ENCODE measurements around the gene YDJC. TPM values are rescaled to one million over a fixed set of nuclear protein-coding genes. Genes with fewer than 3 reads are reported as not detected.
A peak's percentile ranks its signal among the peaks of the same experiment; 100 is the strongest.

YDJC gene, protein sequence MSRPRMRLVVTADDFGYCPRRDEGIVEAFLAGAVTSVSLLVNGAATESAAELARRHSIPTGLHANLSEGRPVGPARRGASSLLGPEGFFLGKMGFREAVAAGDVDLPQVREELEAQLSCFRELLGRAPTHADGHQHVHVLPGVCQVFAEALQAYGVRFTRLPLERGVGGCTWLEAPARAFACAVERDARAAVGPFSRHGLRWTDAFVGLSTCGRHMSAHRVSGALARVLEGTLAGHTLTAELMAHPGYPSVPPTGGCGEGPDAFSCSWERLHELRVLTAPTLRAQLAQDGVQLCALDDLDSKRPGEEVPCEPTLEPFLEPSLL
- total RNA-seq (2011; cell fraction: chromatin; rRNA removed; ENCODE audit: low replicate concordance): 121 and 504 TPM in 2 replicates
- total RNA-seq (2011; cell fraction: nucleolus; rRNA removed): 857 and 885 TPM in 2 replicates
- total RNA-seq (2011; cell fraction: nucleoplasm; rRNA removed): 325 and 370 TPM in 2 replicates
- total RNA-seq (2014; rRNA removed) (871 and 1,007 TPM in 2 replicates), total RNA-seq (2014; rRNA removed; fragmentation: Illumina TruSeq; extraction: Trizol) (69.0 and 87.5 TPM in 2 replicates), total RNA-seq (2015; rRNA removed; fragmentation: Illumina TruSeq; extraction: Trizol) (164 and 196 TPM in 2 replicates), total RNA-seq (2021) (626 and 641 TPM in 2 replicates), polyA plus RNA-seq (2011; rRNA removed) (203 and 277 TPM in 2 replicates), polyA plus RNA-seq (2014; fragmentation: Illumina TruSeq; extraction: Trizol) (106 and 159 TPM in 2 replicates), polyA plus RNA-seq (2014; fragmentation: Nextera tagmentation; extraction: Ambion mirVana) (10 to 100 TPM; 13.5 to 23.5 TPM), polyA plus RNA-seq (2014; rRNA removed) (707 and 732 TPM in 2 replicates), polyA minus RNA-seq (2011; rRNA and poly(A)+ RNA removed) (35.0 and 44.2 TPM in 2 replicates), Bru-seq, nascent RNA (percentile 99 among the genes with signal in this experiment), BruChase-seq, experiment 1, labeled RNA remaining after a 2-hour chase (percentile 97 among the genes with signal in this experiment), BruChase-seq, experiment 2, labeled RNA remaining after a 6-hour chase (percentile 97 among the genes with signal in this experiment)
- 382 and 1,449 TPM in 2 replicates for polyA plus RNA-seq (2011; cell fraction: cytosol; rRNA removed)
- 629 and 1,089 TPM in 2 replicates for polyA plus RNA-seq (2011; cell fraction: nucleus; rRNA removed)
- 282 and 288 TPM in 2 replicates for polyA plus RNA-seq (2012)
- 212 and 264 TPM in 2 replicates for polyA minus RNA-seq (2011; cell fraction: cytosol; rRNA and poly(A)+ RNA removed)
- polyA minus RNA-seq (2011; cell fraction: nucleus; rRNA and poly(A)+ RNA removed): 294 and 313 TPM in 2 replicates
- long read RNA-seq, experiment 1, transcript YDJC-203 (5 exons, 1,410 nt): major isoform, 151 of 1,104 reads
- long read RNA-seq, experiment 1, transcript YDJC-205 (2 exons, 1,423 nt): minor isoform, 93 of 1,104 reads
- long read RNA-seq, experiment 1, transcript YDJC-201 (5 exons, 1,351 nt): minor isoform, 101 of 1,104 reads
- long read RNA-seq, experiment 1, transcript YDJC-202 (4 exons, 1,066 nt): minor isoform, 30 of 1,104 reads
- long read RNA-seq, experiment 1, partial matches to known transcripts: 268 of 1,104 reads
- long read RNA-seq, experiment 1, other reads (novel, unspliced or antisense): 431 of 1,104 reads
- long read RNA-seq, experiment 2, transcript YDJC-201 (5 exons, 1,351 nt): minor isoform, 127 of 916 reads
- long read RNA-seq, experiment 2, transcript YDJC-202 (4 exons, 1,066 nt): minor isoform, 34 of 916 reads
- long read RNA-seq, experiment 2, transcript YDJC-203 (5 exons, 1,410 nt): major isoform, 183 of 916 reads
- long read RNA-seq, experiment 2, transcript YDJC-205 (2 exons, 1,423 nt): minor isoform, 82 of 916 reads
- long read RNA-seq, experiment 2, partial matches to known transcripts: 304 of 916 reads
- long read RNA-seq, experiment 2, other reads (novel, unspliced or antisense): 166 of 916 reads
- long read RNA-seq, experiment 3, transcript YDJC-203 (5 exons, 1,410 nt): major isoform, 255 of 922 reads
- long read RNA-seq, experiment 3, transcript YDJC-205 (2 exons, 1,423 nt): minor isoform, 46 of 922 reads
- long read RNA-seq, experiment 3, transcript YDJC-202 (4 exons, 1,066 nt): minor isoform, 43 of 922 reads
- long read RNA-seq, experiment 3, transcript YDJC-201 (5 exons, 1,351 nt): minor isoform, 138 of 922 reads
- long read RNA-seq, experiment 3, partial matches to known transcripts: 170 of 922 reads
- long read RNA-seq, experiment 3, other reads (novel, unspliced or antisense): 224 of 922 reads

DNA sequence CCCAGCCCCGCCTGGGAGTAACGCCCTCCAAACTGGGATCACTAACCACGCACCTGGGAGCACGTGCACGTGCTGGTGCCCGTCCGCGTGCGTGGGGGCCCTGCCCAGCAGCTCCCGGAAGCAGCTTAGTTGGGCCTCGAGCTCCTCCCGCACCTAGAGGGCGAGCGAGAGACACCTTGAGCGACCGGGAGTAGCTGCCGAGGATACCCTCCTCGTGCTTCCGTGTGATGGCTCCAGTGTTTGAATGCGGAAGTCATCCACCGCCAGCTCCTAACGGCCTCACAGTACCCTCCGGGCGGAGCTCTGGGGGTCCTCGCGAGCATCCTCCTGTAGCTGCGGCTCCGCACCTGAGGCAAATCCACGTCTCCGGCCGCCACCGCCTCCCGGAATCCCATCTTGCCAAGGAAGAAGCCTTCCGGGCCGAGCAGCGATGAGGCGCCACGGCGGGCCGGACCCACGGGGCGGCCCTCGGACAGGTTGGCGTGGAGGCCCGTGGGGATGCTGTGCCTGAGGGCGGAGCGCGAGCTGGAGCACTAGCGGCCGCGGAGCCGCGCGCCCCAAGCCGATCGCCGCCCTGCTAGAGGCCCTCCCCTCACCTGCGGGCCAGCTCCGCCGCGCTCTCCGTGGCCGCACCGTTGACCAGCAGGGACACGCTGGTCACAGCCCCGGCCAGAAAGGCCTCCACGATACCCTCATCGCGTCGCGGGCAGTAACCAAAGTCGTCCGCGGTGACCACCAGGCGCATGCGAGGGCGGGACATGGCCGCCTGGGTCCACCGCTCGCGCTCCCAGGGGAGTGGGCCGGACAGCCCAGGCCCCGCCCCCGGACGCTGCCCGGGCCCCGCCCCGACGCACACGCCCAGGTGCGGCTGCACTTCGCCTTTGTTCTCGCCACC, at the start of gene YDJC:
Gene YDJC, minus strand, starts transcription at position 768 of the 895 bp plus-strand sequence. Its CDS starts 8 bp downstream, at position 760.
- Histone ChIP-seq H2AFZ (ENCODE audit: low read depth, low read length) (peak within 1 kb of the TSS; percentile 88), H3K9me3 (replicated peaks; ENCODE audit: control insufficient read depth, insufficient read depth, low read depth, low read length) (no peaks in the 10 kb centered on the region), H3K4me2 (ENCODE audit: insufficient read depth, low read length) (peak within 1 kb of the TSS; percentile 92), H3K4me1 (replicated peaks in 1 of 2; ENCODE audit: control insufficient read depth in 2 of 2, insufficient read depth in 2 of 2, low read length in 2 of 2) (peaks cover 57 to 85% of the 10 kb centered on the region in 2 experiments), H3K9me1 (ENCODE audit: control insufficient read depth, insufficient read depth, low read length) (peaks cover 22% of the 10 kb centered on the region), H3K36me3 (ENCODE audit: control insufficient read depth, insufficient read depth, low read length) (peaks cover 48% of the 10 kb centered on the region), H3K9ac (ENCODE audit: insufficient read depth in 1 of 2, low read depth in 2 of 2, low read length in 2 of 2) (peak within 1 kb of the TSS; percentile 93 to 95), H3K27me3 (ENCODE audit: control insufficient read depth in 2 of 2, insufficient read depth in 2 of 2, low read length in 2 of 2) (no peaks in the 10 kb centered on the region), H3K4me3 (peak within 1 kb of the TSS; percentile 59), H3K79me2 (ENCODE audit: control insufficient read depth, insufficient read depth, low read length) (peaks cover 63% of the 10 kb centered on the region), H3K27ac (ENCODE audit: extremely low read depth, low read depth, low read length) (peak within 1 kb of the TSS; percentile 89), H4K20me1 (replicated peaks; ENCODE audit: control insufficient read depth, insufficient read depth, low read length) (peaks cover 26% of the 10 kb centered on the region)
- WGBS (ENCODE audit: insufficient coverage, low coverage, missing lambda C conversion rate): under 1% methylated on average over 93 of the region's 93 CpGs
- ATAC-seq: peak; percentile 83
- in situ Hi-C loops (cut with MboI) (loop anchor here (25.0 kb wide), 1 partner anchor 492 kb away; no protein-coding TSS in a partner anchor), intact Hi-C loops (cut with micrococcal nuclease) (loop anchor here (10.0 kb wide), 1 partner anchor 925 kb away; the partner anchor contains the start of gene PRAME)
- peak; percentile 100 for DNase-seq (ENCODE audit: extremely low read depth in 1 of 4, low spot score in 3 of 4)
- peak; percentile 86 for FAIRE-seq
- TSS peak; percentile 73 for BruUV-seq (replicated peaks)
- ChIA-PET CTCF (ENCODE audit: low intra/inter-chr PET ratio) (interaction anchor here (0.6 to 5.9 kb wide), 5 partner anchors 14 to 32 kb away, joined by 3 to 99 read pairs (median 3); partner anchors contain the start of gene SDF2L1), POLR2A (interaction anchor here (0.6 to 76.8 kb wide), 19 partner anchors 10 to 1091 kb away, joined by 3 to 4622 read pairs (median 3); partner anchors contain the start of genes CCDC116, P2RX6, PPIL2 and SDF2L1)
- TF ChIP-seq, protein P1, sequence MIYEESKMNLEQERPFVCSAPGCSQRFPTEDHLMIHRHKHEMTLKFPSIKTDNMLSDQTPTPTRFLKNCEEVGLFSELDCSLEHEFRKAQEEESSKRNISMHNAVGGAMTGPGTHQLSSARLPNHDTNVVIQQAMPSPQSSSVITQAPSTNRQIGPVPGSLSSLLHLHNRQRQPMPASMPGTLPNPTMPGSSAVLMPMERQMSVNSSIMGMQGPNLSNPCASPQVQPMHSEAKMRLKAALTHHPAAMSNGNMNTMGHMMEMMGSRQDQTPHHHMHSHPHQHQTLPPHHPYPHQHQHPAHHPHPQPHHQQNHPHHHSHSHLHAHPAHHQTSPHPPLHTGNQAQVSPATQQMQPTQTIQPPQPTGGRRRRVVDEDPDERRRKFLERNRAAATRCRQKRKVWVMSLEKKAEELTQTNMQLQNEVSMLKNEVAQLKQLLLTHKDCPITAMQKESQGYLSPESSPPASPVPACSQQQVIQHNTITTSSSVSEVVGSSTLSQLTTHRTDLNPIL (CRISPR knock-in tag; IDR thresholded peaks at IDR 0.05): no peak
- TF ChIP-seq HNRNPL (IDR thresholded peaks at IDR 0.05; ENCODE audit: low read depth, low read length): no peak
- TF ChIP-seq CBX8 (IDR thresholded peaks at IDR 0.05; ENCODE audit: borderline replicate concordance, extremely low read depth, low read depth, low read length, poor library complexity, severe bottlenecking): no peak
- TF ChIP-seq PYGO2 (tag; IDR thresholded peaks at IDR 0.05): no peak
- peak; percentile 98; the same call in 1 of the 2 replicates for TF ChIP-seq JUN (IDR thresholded peaks at IDR 0.05; ENCODE audit: borderline replicate concordance, low read depth, low read length)
- TF ChIP-seq JUN (CRISPR knock-in tag; IDR thresholded peaks at IDR 0.05; ENCODE audit: borderline replicate concordance): no peak
- no peak for TF ChIP-seq RNF2 (IDR thresholded peaks at IDR 0.05)
- TF ChIP-seq HNRNPLL (IDR thresholded peaks at IDR 0.05; ENCODE audit: low read depth, low read length, poor library complexity, severe bottlenecking): no peak
- TF ChIP-seq ZNF668 (CRISPR knock-in tag; IDR thresholded peaks at IDR 0.05): no peak

All from K562 (cell line).